Mesenchymal stem cell (in vitro differentiated cells and primary cell): ENCODE data around the gene RBM8A.

ENCODE experiments used
- DNase-seq: peaks from one replicate; pipeline ENCODE4 v3.0.0-alpha.2; 2013
- H2AFZ ChIP-seq: one replicate; pipeline ENCODE4 v1.6.1; 2013; ENCODE audit warnings: low read depth, mild to moderate bottlenecking, control low read depth, inconsistent platforms, low read length, moderate library complexity
- H2AK5ac ChIP-seq: 2 replicates; pipeline ENCODE4 v1.6.1; 2013; ENCODE audit warnings: low read length, moderate library complexity, mild to moderate bottlenecking, inconsistent platforms; ENCODE audit not compliant: severe bottlenecking
- H2BK120ac ChIP-seq: one replicate; pipeline ENCODE4 v1.6.1; 2013; ENCODE audit warnings: low read depth, mild to moderate bottlenecking, inconsistent platforms, low read length, moderate library complexity
- H2BK12ac ChIP-seq, 2 experiments: one replicate each; pipeline ENCODE4 v1.6.1; 2013; ENCODE audit warnings: inconsistent platforms in 2 of 2, low read length in 2 of 2, mild to moderate bottlenecking in 2 of 2, moderate library complexity in 2 of 2, control low read depth in 1 of 2
- H2BK15ac ChIP-seq: one replicate; pipeline ENCODE4 v1.6.1; 2013; ENCODE audit warnings: mild to moderate bottlenecking, low read depth, inconsistent platforms; ENCODE audit not compliant: poor library complexity, severe bottlenecking
- H2BK5ac ChIP-seq: 2 replicates; pipeline ENCODE4 v1.6.1; 2013; ENCODE audit warnings: low read depth, mild to moderate bottlenecking, low read length, control low read depth, inconsistent platforms; ENCODE audit not compliant: poor library complexity, severe bottlenecking
- H3K14ac ChIP-seq, 2 experiments: one replicate each; pipeline ENCODE4 v1.6.1; 2013; ENCODE audit warnings: inconsistent platforms in 2 of 2, low read length in 2 of 2, control low read depth in 1 of 2, mild to moderate bottlenecking in 1 of 2, moderate library complexity in 1 of 2
- H3K18ac ChIP-seq, 2 experiments: one replicate each; pipeline ENCODE4 v1.6.1; 2013; ENCODE audit warnings: inconsistent platforms in 2 of 2, low read length in 2 of 2, control low read depth in 1 of 2, low read depth in 1 of 2, mild to moderate bottlenecking in 1 of 2
- H3K23ac ChIP-seq, 2 experiments: one replicate each; pipeline ENCODE4 v1.6.1; 2013; ENCODE audit warnings: inconsistent platforms in 2 of 2, low read length in 2 of 2, mild to moderate bottlenecking in 2 of 2, moderate library complexity in 2 of 2, control low read depth in 1 of 2
- H3K27ac ChIP-seq: 2 replicates; pipeline ENCODE4 v1.5.1; 2013; ENCODE audit warnings: mild to moderate bottlenecking, moderate library complexity, low read length, control low read depth, inconsistent platforms; ENCODE audit not compliant: poor library complexity, severe bottlenecking
- H3K27me3 ChIP-seq, 2 experiments: 2 replicates each; pipeline versions ENCODE4 v1.6.1 to v1.7.0; 2013; ENCODE audit warnings: low read length in 2 of 2, mild to moderate bottlenecking in 2 of 2, moderate library complexity in 2 of 2, control low read depth in 1 of 2, inconsistent platforms in 1 of 2; ENCODE audit not compliant: control insufficient read depth in 1 of 2, insufficient read depth in 1 of 2
- H3K36me3 ChIP-seq, 2 experiments: 2 replicates each; pipeline versions ENCODE4 v1.6.1 to v1.7.0; 2013; ENCODE audit warnings: low read length in 2 of 2, control low read depth in 1 of 2, inconsistent platforms in 1 of 2, low read depth in 1 of 2, mild to moderate bottlenecking in 1 of 2; ENCODE audit not compliant: insufficient read depth in 2 of 2, control insufficient read depth in 1 of 2
- H3K4ac ChIP-seq, 2 experiments: one replicate each; pipeline ENCODE4 v1.6.1; 2013; ENCODE audit warnings: inconsistent platforms in 2 of 2, low read length in 2 of 2, mild to moderate bottlenecking in 2 of 2, moderate library complexity in 2 of 2, control low read depth in 1 of 2, low read depth in 1 of 2
- H3K4me1 ChIP-seq: 2 replicates; pipeline ENCODE4 v1.6.1; 2013; ENCODE audit warnings: low read depth, low read length, control low read depth; ENCODE audit not compliant: control insufficient read depth, insufficient read depth
- H3K4me2 ChIP-seq: 2 replicates; pipeline ENCODE4 v1.6.1; 2013; ENCODE audit warnings: low read length, mild to moderate bottlenecking, inconsistent platforms; ENCODE audit not compliant: poor library complexity, severe bottlenecking
- H3K4me3 ChIP-seq, 2 experiments: 2 replicates each; pipeline versions ENCODE4 v1.5.1 to v1.7.0; 2013; ENCODE audit warnings: low read length in 2 of 2, mild to moderate bottlenecking in 2 of 2, control low read depth in 1 of 2, low read depth in 1 of 2; ENCODE audit not compliant: insufficient read depth in 1 of 2
- H3K79me1 ChIP-seq: replicated peaks from 2 replicates; pipeline ENCODE4 v1.6.1; 2013; ENCODE audit warnings: mild to moderate bottlenecking, control low read depth, low read length, inconsistent platforms; ENCODE audit not compliant: poor library complexity, severe bottlenecking
- H3K9ac ChIP-seq: 2 replicates; pipeline ENCODE4 v1.7.0; 2013; ENCODE audit warnings: mild to moderate bottlenecking, low read length, moderate library complexity
- H3K9me3 ChIP-seq: 2 replicates; pipeline ENCODE4 v1.7.0; 2013; ENCODE audit warnings: mild to moderate bottlenecking, low read length; ENCODE audit not compliant: control insufficient read depth
- H4K8ac ChIP-seq: one replicate; pipeline ENCODE4 v1.6.1; 2013; ENCODE audit warnings: inconsistent platforms, mild to moderate bottlenecking, low read length, moderate library complexity
- H4K91ac ChIP-seq: one replicate; pipeline ENCODE4 v1.6.1; 2013; ENCODE audit warnings: mild to moderate bottlenecking, low read length, inconsistent platforms
- WGBS: methylation state at CpG from one replicate; pipeline ENCODE4 v1.1.7; 2013; ENCODE audit warnings: mixed read lengths; 5-methylcytosine and 5-hydroxymethylcytosine counted together

Gene RBM8A

GRCh38 chr1:145897969-145898368 is 29.3 kb downstream of the RBM8A start:
- H2BK15ac ChIP-seq = no peak overlapping the region
- no peak overlapping the region for H3K23ac ChIP-seq
- H3K4me3 ChIP-seq = no peak overlapping the region
- no peak overlapping the region for H3K4ac ChIP-seq
- H3K4me1 ChIP-seq = peaks cover 1% of the 10 kb centered on the region
- no peaks in the 10 kb centered on the region for H3K9me3 ChIP-seq
- no peak overlapping the region for H3K9ac ChIP-seq
- DNase-seq = no peak
- no peak overlapping the region for H4K8ac ChIP-seq
- H4K91ac ChIP-seq = no peak overlapping the region
- H2BK120ac ChIP-seq = no peak overlapping the region
- H2AFZ ChIP-seq = no peak overlapping the region
- no peak overlapping the region for H3K18ac ChIP-seq
- no peak overlapping the region for H2BK12ac ChIP-seq
- WGBS = 92% methylated on average over 1 of the region's 1 CpG
- no peak overlapping the region for H3K27ac ChIP-seq
- no peak overlapping the region for H3K4me2 ChIP-seq
- H3K27me3 ChIP-seq = no peaks in the 10 kb centered on the region
- no peak overlapping the region for H2BK5ac ChIP-seq
- no peak overlapping the region for H3K14ac ChIP-seq
- no peaks in the 10 kb centered on the region for H3K79me1 ChIP-seq
- peaks cover 42 to 87% of the 10 kb centered on the region in 2 experiments for H3K36me3 ChIP-seq
- H2AK5ac ChIP-seq = no peak overlapping the region

GRCh38 chr1:145895471-145895870 is 31.8 kb downstream of the RBM8A start:
- Histone ChIP-seq H2BK12ac (no peak overlapping the region), H3K27me3 (no peaks in the 10 kb centered on the region), H3K27ac (no peak overlapping the region), H2BK5ac (no peak overlapping the region), H2BK15ac (no peak overlapping the region), H3K9me3 (no peaks in the 10 kb centered on the region), H3K4me1 (peaks cover 9% of the 10 kb centered on the region), H2AFZ (no peak overlapping the region), H3K4me3 (no peak overlapping the region), H3K4ac (no peak overlapping the region), H3K14ac (no peak overlapping the region), H4K8ac (no peak overlapping the region), H2AK5ac (no peak overlapping the region), H3K79me1 (no peaks in the 10 kb centered on the region), H4K91ac (no peak overlapping the region), H3K23ac (no peak overlapping the region), H3K18ac (no peak overlapping the region), H3K36me3 (peaks cover 25 to 66% of the 10 kb centered on the region in 2 experiments), H3K4me2 (no peak overlapping the region), H3K9ac (no peak overlapping the region), H2BK120ac (no peak overlapping the region)
- WGBS = 100% methylated on average over 1 of the region's 1 CpG
- no peak for DNase-seq

GRCh38 chr1:145893306-145894055 is 33.8 kb downstream of the RBM8A start:
- Histone ChIP-seq H4K8ac (peak overlapping the region; percentile 25), H3K27ac (peak overlapping the region; percentile 98), H3K4me1 (peaks cover 14% of the 10 kb centered on the region), H3K23ac (no peak overlapping the region), H3K14ac (no peak overlapping the region), H3K9ac (peak overlapping the region; percentile 88), H2AFZ (no peak overlapping the region), H3K27me3 (no peaks in the 10 kb centered on the region), H3K4ac (peak overlapping the region; percentile 10 to 42), H3K4me3 (no peak overlapping the region), H3K18ac (peak overlapping the region in 1 of 2 experiments; percentile 31), H2BK5ac (no peak overlapping the region), H2BK15ac (peak overlapping the region; percentile 60), H2BK12ac (peak overlapping the region; percentile 69 to 87), H3K4me2 (no peak overlapping the region), H3K9me3 (no peaks in the 10 kb centered on the region), H2AK5ac (peak overlapping the region; percentile 66), H3K79me1 (peaks cover 2% of the 10 kb centered on the region), H4K91ac (peak overlapping the region; percentile 34), H2BK120ac (no peak overlapping the region), H3K36me3 (peaks cover 18 to 60% of the 10 kb centered on the region in 2 experiments)
- 100% methylated on average over 7 of the region's 7 CpGs for WGBS
- no peak for DNase-seq

DNA sequence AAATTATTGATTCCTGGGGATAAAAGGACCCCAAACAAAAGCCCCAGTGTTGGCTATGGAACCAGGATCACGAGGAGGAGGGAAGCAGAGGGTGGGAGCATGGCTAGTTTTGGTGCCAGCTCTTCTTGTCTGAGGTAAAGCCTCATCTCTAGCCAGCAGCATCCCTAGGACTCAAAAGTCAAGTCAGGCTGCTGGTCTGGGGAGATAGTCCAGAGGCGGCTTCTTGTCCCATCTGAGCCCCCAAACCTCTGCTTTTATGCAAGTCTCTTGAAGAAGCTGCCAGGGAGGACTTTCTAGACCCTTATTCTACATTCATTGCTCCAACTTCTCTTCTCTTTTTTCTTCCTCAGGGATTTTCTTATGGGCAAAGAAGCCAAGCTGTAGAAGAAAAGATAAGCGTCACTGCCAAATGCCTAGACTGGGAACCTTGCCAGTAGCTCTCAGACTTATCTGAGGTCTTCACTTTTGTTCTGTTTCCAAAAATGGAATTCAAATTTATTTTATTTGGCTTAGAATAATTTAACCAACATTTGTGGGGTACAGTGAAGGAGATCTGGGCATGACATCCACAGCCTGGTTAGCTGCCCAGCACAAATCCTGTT is 34.7 kb downstream of the RBM8A start:
- peak overlapping the region; percentile 34 for H4K91ac ChIP-seq
- WGBS = 78% methylated on average over 2 of the region's 3 CpGs

More for the DNA sequence above, 34.7 kb downstream of the RBM8A start:
- peak; percentile 47 for DNase-seq
- Histone ChIP-seq H3K14ac (peak overlapping the region in 1 of 2 experiments; percentile 55), H2BK12ac (peak overlapping the region; percentile 68 to 76), H2BK5ac (peak overlapping the region; percentile 93), H3K4me1 (peaks cover 17% of the 10 kb centered on the region), H2AK5ac (peak overlapping the region; percentile 93), H2BK120ac (peak overlapping the region; percentile 65), H3K36me3 (peaks cover 18 to 55% of the 10 kb centered on the region in 2 experiments), H3K23ac (no peak overlapping the region), H3K27ac (peak overlapping the region; percentile 98), H3K79me1 (peaks cover 2% of the 10 kb centered on the region), H4K8ac (peak overlapping the region; percentile 81), H3K4me2 (peak overlapping the region; percentile 62), H3K4ac (peak overlapping the region; percentile 75 to 89), H3K9ac (peak overlapping the region; percentile 88), H3K18ac (peak overlapping the region; percentile 79 to 90), H3K27me3 (no peaks in the 10 kb centered on the region), H3K4me3 (peak overlapping the region in 1 of 2 experiments; percentile 50), H3K9me3 (no peaks in the 10 kb centered on the region), H2AFZ (no peak overlapping the region), H2BK15ac (peak overlapping the region; percentile 60)
